ENCODE measurements around the gene SH3BGR.

DNA sequence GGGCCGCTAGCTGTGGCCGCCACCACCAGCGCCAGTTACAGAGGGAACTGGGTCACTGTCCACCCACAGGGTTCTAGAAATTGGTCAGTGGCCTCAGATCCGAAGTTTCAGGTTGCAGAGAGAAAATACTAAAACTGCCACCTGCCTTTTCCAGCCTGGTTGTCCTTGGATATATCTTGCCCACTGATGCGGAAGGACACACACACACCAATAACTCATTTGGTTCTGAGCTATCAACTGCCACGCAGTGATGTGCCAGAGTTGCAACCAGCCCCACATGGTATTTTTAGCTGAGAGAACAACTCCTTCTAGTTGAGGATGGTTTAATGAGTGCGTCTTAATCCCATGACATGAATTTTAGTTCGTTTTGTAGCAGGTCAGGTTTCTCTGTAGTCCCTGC, 68.1 kb downstream of the SH3BGR start:
- TF ChIP-seq POLR2A (IDR thresholded peaks at IDR 0.05; ENCODE audit: low read depth, low read length) = no peak
- TF ChIP-seq POLR2AphosphoS5 (IDR thresholded peaks at IDR 0.05; ENCODE audit: low read depth, low read length) = no peak
- no peak for TF ChIP-seq TAF1 (IDR thresholded peaks at IDR 0.05; ENCODE audit: low read depth, low read length)
- TF ChIP-seq PAX5 (IDR thresholded peaks at IDR 0.05; ENCODE audit: insufficient read depth, low read length, severe bottlenecking) = no peak
